ENCODE results near the gene DEPDC4.
A peak's percentile ranks its signal among the peaks of the same experiment; 100 is the strongest.
"Not testable (repeated sequence)": the region's sequence is repeated elsewhere in the genome, so short reads cannot be mapped to it uniquely, and the experiment has no call there.

Gene DEPDC4

GRCh38 chr12:100229876-100230275 lies 37.0 kb downstream of the DEPDC4 start:
- H3K27ac ChIP-seq: no peak overlapping the region

GRCh38 chr12:100229036-100229635 lies 37.7 kb downstream of the DEPDC4 start:
- no peaks in the 10 kb centered on the region; the same call in 1 of the 2 replicates for H3K36me3 ChIP-seq
- H3K27ac ChIP-seq: no peak overlapping the region
- DNase-seq: peak; percentile 39
- no peak overlapping the region for H3K4me3 ChIP-seq (ENCODE audit: low read depth, low read length)
- 0 out of 2 replicates have a peak, but pooled peaks have one; percentile 33 for TF ChIP-seq CTCF (IDR thresholded peaks at IDR 0.05; ENCODE audit: low read depth, low read length)
- no peaks in the 10 kb centered on the region for H3K27me3 ChIP-seq (ENCODE audit: insufficient read depth, low read depth, severe bottlenecking)
- H3K9me3 ChIP-seq (ENCODE audit: severe bottlenecking): no peaks in the 10 kb centered on the region

More at GRCh38 chr12:100229876-100230275, 37.0 kb downstream of the DEPDC4 start:
- DNase-seq: no peak
- no peak for TF ChIP-seq CTCF (IDR thresholded peaks at IDR 0.05; ENCODE audit: low read depth, low read length)
- H3K4me3 ChIP-seq (ENCODE audit: low read depth, low read length): no peak overlapping the region
- no peaks in the 10 kb centered on the region for H3K9me3 ChIP-seq (ENCODE audit: severe bottlenecking)
- no peaks in the 10 kb centered on the region; the same call in 1 of the 2 replicates for H3K36me3 ChIP-seq
- H3K27me3 ChIP-seq (ENCODE audit: insufficient read depth, low read depth, severe bottlenecking): no peaks in the 10 kb centered on the region

GRCh38 chr12:100225491-100225890 lies 41.4 kb downstream of the DEPDC4 start:
- Histone ChIP-seq H3K9me3 (ENCODE audit: severe bottlenecking) (no peaks in the 10 kb centered on the region), H3K4me3 (ENCODE audit: low read depth, low read length) (no peak overlapping the region), H3K27me3 (ENCODE audit: insufficient read depth, low read depth, severe bottlenecking) (no peaks in the 10 kb centered on the region), H3K27ac (no peak overlapping the region), H3K36me3 (no peaks in the 10 kb centered on the region; the same call in 1 of the 2 replicates)
- TF ChIP-seq CTCF (IDR thresholded peaks at IDR 0.05; ENCODE audit: low read depth, low read length): no peak
- DNase-seq: no peak

- H3K27ac ChIP-seq; DNase-seq; H3K27me3 ChIP-seq (ENCODE audit: insufficient read depth, low read depth, severe bottlenecking); H3K4me3 ChIP-seq (ENCODE audit: low read depth, low read length); H3K9me3 ChIP-seq (ENCODE audit: severe bottlenecking): not testable (repeated sequence)
- H3K36me3 ChIP-seq: peaks cover 12% of the 10 kb centered on the region
These were observed 44.7 kb downstream of the DEPDC4 start for GRCh38 chr12:100222173-100222572.

- H3K27me3 ChIP-seq (ENCODE audit: insufficient read depth, low read depth, severe bottlenecking): no peaks in the 10 kb centered on the region
These were observed 45.4 kb downstream of the DEPDC4 start for GRCh38 chr12:100221523-100221922.

More at GRCh38 chr12:100221523-100221922, 45.4 kb downstream of the DEPDC4 start:
- Histone ChIP-seq H3K27ac (no peak overlapping the region), H3K4me3 (ENCODE audit: low read depth, low read length) (no peak overlapping the region), H3K36me3 (peaks cover 12% of the 10 kb centered on the region), H3K9me3 (ENCODE audit: severe bottlenecking) (no peaks in the 10 kb centered on the region)
- DNase-seq: no peak
- TF ChIP-seq CTCF (IDR thresholded peaks at IDR 0.05; ENCODE audit: low read depth, low read length): no peak

Data from WERI-Rb-1 (cell line).